Measurements from ENCODE around the gene TADA2A. TPM values are rescaled to one million over a fixed set of nuclear protein-coding genes. Genes with fewer than 3 reads are reported as not detected.
"Not testable (repeated sequence)": the region's sequence is repeated elsewhere in the genome, so short reads cannot be mapped to it uniquely, and the experiment has no call there.

Gene TADA2A
- total RNA-seq, 2 experiments from 2014 or later = 40.9 to 45.0 TPM

GRCh38 chr17:37405955-37406634 lies 591 bp upstream of the TADA2A start:
- Mint-ChIP-seq H3K4me3 (peak overlapping the region; percentile 93), H3K27me3 (no peaks in the 10 kb centered on the region), H3K36me3 (ENCODE audit: low read depth) (peaks cover 30% of the 10 kb centered on the region), H3K27ac (peak overlapping the region; percentile 92), H3K4me1 (peaks cover 60% of the 10 kb centered on the region), H3K9me3 (no peaks in the 10 kb centered on the region)
- DNase-seq = no peak
- POLR2A ChIA-PET = no interaction called here
- CTCF ChIA-PET = no interaction called here

- Mint-ChIP-seq H3K27ac (peak overlapping the region; percentile 99), H3K36me3 (ENCODE audit: low read depth) (peaks cover 40% of the 10 kb centered on the region), H3K4me3 (peak overlapping the region; percentile 98), H3K4me1 (peaks cover 53% of the 10 kb centered on the region)
- H3K9me3 Mint-ChIP-seq, POLR2A ChIA-PET, H3K27me3 Mint-ChIP-seq, DNase-seq: not testable (repeated sequence)
- CTCF ChIA-PET = interaction anchor here (0.6 to 2.3 kb wide), 5 partner anchors 11 to 34 kb away, joined by 3 to 7 read pairs (median 5); no protein-coding TSS in a partner anchor
These were observed 1.4 kb downstream of the TADA2A start for GRCh38 chr17:37408145-37408479.

GRCh38 chr17:37410357-37410756 lies 3.7 kb downstream of the TADA2A start:
- Mint-ChIP-seq H3K36me3 (ENCODE audit: low read depth) (peaks cover 47% of the 10 kb centered on the region), H3K27me3 (no peaks in the 10 kb centered on the region), H3K4me1 (peaks cover 37% of the 10 kb centered on the region), H3K4me3 (no peak overlapping the region), H3K9me3 (no peaks in the 10 kb centered on the region), H3K27ac (no peak overlapping the region)
- no peak for DNase-seq
- CTCF ChIA-PET = interaction anchor here (0.6 to 1.3 kb wide), 4 partner anchors 15 to 58 kb away, joined by 3 to 5 read pairs (median 4); no protein-coding TSS in a partner anchor
- POLR2A ChIA-PET = no interaction called here

- ChIA-PET POLR2A (no interaction called here), CTCF (interaction anchor here (0.6 to 1.4 kb wide), 4 partner anchors 13 to 141 kb away, joined by 3 to 5 read pairs (median 4); no protein-coding TSS in a partner anchor)
- Mint-ChIP-seq H3K27me3 (no peaks in the 10 kb centered on the region), H3K27ac (no peak overlapping the region), H3K4me3 (no peak overlapping the region), H3K36me3 (ENCODE audit: low read depth) (peaks cover 49% of the 10 kb centered on the region), H3K9me3 (no peaks in the 10 kb centered on the region), H3K4me1 (peaks cover 17% of the 10 kb centered on the region)
- DNase-seq = no peak
These were observed 7.3 kb downstream of the TADA2A start for GRCh38 chr17:37413875-37414519.

- peaks cover 5% of the 10 kb centered on the region for H3K4me1 Mint-ChIP-seq
- H3K27ac Mint-ChIP-seq = no peak overlapping the region
- CTCF ChIA-PET = interaction anchor here (0.6 to 0.9 kb wide), 4 partner anchors 12 to 835 kb away, joined by 3 to 4 read pairs (median 3); no protein-coding TSS in a partner anchor
- H3K9me3 Mint-ChIP-seq = no peaks in the 10 kb centered on the region
- POLR2A ChIA-PET = no interaction called here
- DNase-seq = no peak
- no peak overlapping the region for H3K4me3 Mint-ChIP-seq
- no peaks in the 10 kb centered on the region for H3K27me3 Mint-ChIP-seq
- peaks cover 36% of the 10 kb centered on the region for H3K36me3 Mint-ChIP-seq (ENCODE audit: low read depth)
These were observed 11.2 kb downstream of the TADA2A start for GRCh38 chr17:37417852-37418251.

- CTCF ChIA-PET = interaction anchor here (1.5 kb wide), 1 partner anchor 20 kb away, joined by 3 read pairs; no protein-coding TSS in a partner anchor
- Mint-ChIP-seq H3K4me1 (peaks cover 11% of the 10 kb centered on the region), H3K4me3 (no peak overlapping the region), H3K27ac (no peak overlapping the region), H3K9me3 (no peaks in the 10 kb centered on the region), H3K27me3 (no peaks in the 10 kb centered on the region), H3K36me3 (ENCODE audit: low read depth) (peaks cover 31% of the 10 kb centered on the region)
- DNase-seq = no peak
- POLR2A ChIA-PET = interaction anchor here (0.6 kb wide), 1 partner anchor 86 kb away, joined by 4 read pairs; no protein-coding TSS in a partner anchor
These were observed 16.4 kb downstream of the TADA2A start for GRCh38 chr17:37422971-37423625.

- POLR2A ChIA-PET = no interaction called here
- Mint-ChIP-seq H3K4me1 (peaks cover 28% of the 10 kb centered on the region), H3K4me3 (no peak overlapping the region)
These were observed 18.6 kb downstream of the TADA2A start for GRCh38 chr17:37425268-37425667.

GRCh38 chr17:37429039-37429438 lies 22.4 kb downstream of the TADA2A start:
- H3K4me1 Mint-ChIP-seq = peaks cover 41% of the 10 kb centered on the region
- peaks cover 45% of the 10 kb centered on the region for H3K36me3 Mint-ChIP-seq (ENCODE audit: low read depth)
- H3K27me3 Mint-ChIP-seq = no peaks in the 10 kb centered on the region
- no peak overlapping the region for H3K27ac Mint-ChIP-seq
- no peak overlapping the region for H3K4me3 Mint-ChIP-seq
- H3K9me3 Mint-ChIP-seq = no peaks in the 10 kb centered on the region
- DNase-seq = no peak
- ChIA-PET POLR2A (no interaction called here), CTCF (interaction anchor here (1.3 kb wide), 1 partner anchor 8 kb away, joined by 3 read pairs; no protein-coding TSS in a partner anchor)

More at GRCh38 chr17:37425268-37425667, 18.6 kb downstream of the TADA2A start:
- no peak overlapping the region for H3K27ac Mint-ChIP-seq
- no peaks in the 10 kb centered on the region for H3K9me3 Mint-ChIP-seq
- peaks cover 41% of the 10 kb centered on the region for H3K36me3 Mint-ChIP-seq (ENCODE audit: low read depth)
- no peaks in the 10 kb centered on the region for H3K27me3 Mint-ChIP-seq
- CTCF ChIA-PET = interaction anchor here (1.2 kb wide), 1 partner anchor 15 kb away, joined by 3 read pairs; no protein-coding TSS in a partner anchor
- no peak for DNase-seq

- no peaks in the 10 kb centered on the region for H3K9me3 Mint-ChIP-seq
- ChIA-PET CTCF (interaction anchor here (0.8 to 1.7 kb wide), 7 partner anchors 8 to 56 kb away, joined by 3 to 5 read pairs (median 3); no protein-coding TSS in a partner anchor), POLR2A (interaction anchor here (1.1 kb wide), 1 partner anchor 22 kb away, joined by 4 read pairs; the partner anchor contains the start of genes ACACA and TADA2A)
- H3K4me3 Mint-ChIP-seq = no peak overlapping the region
- no peaks in the 10 kb centered on the region for H3K27me3 Mint-ChIP-seq
- peak overlapping the region; percentile 87 for H3K27ac Mint-ChIP-seq
- H3K36me3 Mint-ChIP-seq (ENCODE audit: low read depth) = peaks cover 49% of the 10 kb centered on the region
- H3K4me1 Mint-ChIP-seq = peaks cover 41% of the 10 kb centered on the region
- no peak for DNase-seq
These were observed 22.8 kb downstream of the TADA2A start for GRCh38 chr17:37429453-37429852.

- POLR2A ChIA-PET = interaction anchor here (1.1 kb wide), 1 partner anchor 23 kb away, joined by 4 read pairs; the partner anchor contains the start of genes ACACA and TADA2A
- DNase-seq = no peak
These were observed 23.5 kb downstream of the TADA2A start for GRCh38 chr17:37430051-37430627.

GRCh38 chr17:37432671-37433070 lies 26.0 kb downstream of the TADA2A start:
- Mint-ChIP-seq H3K9me3 (no peaks in the 10 kb centered on the region), H3K36me3 (ENCODE audit: low read depth) (peaks cover 40% of the 10 kb centered on the region), H3K4me3 (no peak overlapping the region), H3K27ac (no peak overlapping the region), H3K27me3 (no peaks in the 10 kb centered on the region), H3K4me1 (peaks cover 38% of the 10 kb centered on the region)
- DNase-seq = no peak
- CTCF ChIA-PET = interaction anchor here (0.6 to 1.3 kb wide), 3 partner anchors 11 to 143 kb away, joined by 3 read pairs; no protein-coding TSS in a partner anchor
- POLR2A ChIA-PET = no interaction called here

More at GRCh38 chr17:37430051-37430627, 23.5 kb downstream of the TADA2A start:
- Mint-ChIP-seq H3K27me3 (no peaks in the 10 kb centered on the region), H3K36me3 (ENCODE audit: low read depth) (peaks cover 47% of the 10 kb centered on the region), H3K27ac (peak overlapping the region; percentile 87), H3K9me3 (no peaks in the 10 kb centered on the region), H3K4me1 (peaks cover 41% of the 10 kb centered on the region), H3K4me3 (peak overlapping the region; percentile 26)
- CTCF ChIA-PET = interaction anchor here (0.6 to 1.7 kb wide), 11 partner anchors 8 to 350 kb away, joined by 3 to 5 read pairs (median 3); partner anchors contain the start of gene C17orf78

- peaks cover 47% of the 10 kb centered on the region for H3K36me3 Mint-ChIP-seq (ENCODE audit: low read depth)
- H3K4me3 Mint-ChIP-seq = no peak overlapping the region
- peaks cover 8% of the 10 kb centered on the region for H3K4me1 Mint-ChIP-seq
- no peaks in the 10 kb centered on the region for H3K27me3 Mint-ChIP-seq
- CTCF ChIA-PET = interaction anchor here (0.6 to 1.5 kb wide), 4 partner anchors 8 to 53 kb away, joined by 3 to 5 read pairs (median 4); no protein-coding TSS in a partner anchor
- POLR2A ChIA-PET = interaction anchor here (0.6 kb wide), 1 partner anchor 56 kb away, joined by 3 read pairs; no protein-coding TSS in a partner anchor
- H3K9me3 Mint-ChIP-seq = no peaks in the 10 kb centered on the region
- DNase-seq = no peak
- H3K27ac Mint-ChIP-seq = no peak overlapping the region
These were observed 31.5 kb downstream of the TADA2A start for GRCh38 chr17:37438141-37438540.
